ENCODE data around the gene PAX8.

Gene PAX8

GRCh38 chr2:113218283-113219091 is 60.2 kb downstream of the PAX8 start:
- no peak for DNase-seq

DNA sequence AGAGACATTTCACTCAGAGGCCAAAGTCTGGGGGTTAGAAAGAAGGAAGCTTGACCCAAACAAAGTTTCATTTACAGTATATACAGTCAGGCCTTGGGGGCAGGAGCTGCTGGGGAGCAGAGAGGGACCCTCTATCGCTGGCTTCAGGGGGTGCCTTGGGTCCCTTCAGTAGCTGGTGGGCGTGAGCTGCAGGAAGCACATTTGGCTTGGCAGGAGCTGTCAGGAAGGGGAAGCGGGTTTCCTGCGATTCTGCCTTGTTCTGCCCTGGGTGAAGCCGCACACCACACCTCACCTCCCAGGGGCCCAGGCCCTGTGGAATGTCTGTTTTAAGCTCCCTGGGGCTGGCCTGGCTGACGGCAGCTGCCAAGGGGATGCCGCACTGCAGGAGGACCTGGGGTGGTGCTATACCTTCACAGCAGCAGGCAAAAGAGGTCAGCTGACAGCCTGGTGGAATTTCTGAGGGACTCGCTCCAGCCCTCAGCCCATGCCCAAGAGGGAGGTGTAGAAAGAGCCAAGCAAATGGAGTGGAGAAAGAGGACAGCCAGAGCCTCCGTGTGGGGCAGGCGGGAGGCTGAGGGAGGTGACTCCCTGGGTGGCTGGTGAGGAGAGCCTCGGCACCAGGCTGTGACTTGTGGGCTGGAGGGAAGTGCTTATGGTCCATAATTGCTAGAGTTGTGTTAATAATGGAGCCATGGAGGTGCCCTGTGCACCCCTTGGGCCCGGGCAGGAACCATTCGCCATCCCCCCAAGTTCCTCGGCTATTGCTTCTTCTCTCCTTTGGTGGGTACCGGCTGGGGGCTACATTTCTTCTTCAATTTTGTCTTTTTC is 61.1 kb downstream of the PAX8 start:
- DNase-seq, result no peak

- DNase-seq, result no peak
These were observed 61.7 kb downstream of the PAX8 start for GRCh38 chr2:113216891-113217454.

- no peak for DNase-seq
These were observed 62.4 kb downstream of the PAX8 start for GRCh38 chr2:113216321-113216720.

- DNase-seq, result no peak
These were observed 63.7 kb downstream of the PAX8 start for GRCh38 chr2:113215056-113215455.

GRCh38 chr2:113214141-113214540 is 64.6 kb downstream of the PAX8 start:
- no peak for DNase-seq

DNA sequence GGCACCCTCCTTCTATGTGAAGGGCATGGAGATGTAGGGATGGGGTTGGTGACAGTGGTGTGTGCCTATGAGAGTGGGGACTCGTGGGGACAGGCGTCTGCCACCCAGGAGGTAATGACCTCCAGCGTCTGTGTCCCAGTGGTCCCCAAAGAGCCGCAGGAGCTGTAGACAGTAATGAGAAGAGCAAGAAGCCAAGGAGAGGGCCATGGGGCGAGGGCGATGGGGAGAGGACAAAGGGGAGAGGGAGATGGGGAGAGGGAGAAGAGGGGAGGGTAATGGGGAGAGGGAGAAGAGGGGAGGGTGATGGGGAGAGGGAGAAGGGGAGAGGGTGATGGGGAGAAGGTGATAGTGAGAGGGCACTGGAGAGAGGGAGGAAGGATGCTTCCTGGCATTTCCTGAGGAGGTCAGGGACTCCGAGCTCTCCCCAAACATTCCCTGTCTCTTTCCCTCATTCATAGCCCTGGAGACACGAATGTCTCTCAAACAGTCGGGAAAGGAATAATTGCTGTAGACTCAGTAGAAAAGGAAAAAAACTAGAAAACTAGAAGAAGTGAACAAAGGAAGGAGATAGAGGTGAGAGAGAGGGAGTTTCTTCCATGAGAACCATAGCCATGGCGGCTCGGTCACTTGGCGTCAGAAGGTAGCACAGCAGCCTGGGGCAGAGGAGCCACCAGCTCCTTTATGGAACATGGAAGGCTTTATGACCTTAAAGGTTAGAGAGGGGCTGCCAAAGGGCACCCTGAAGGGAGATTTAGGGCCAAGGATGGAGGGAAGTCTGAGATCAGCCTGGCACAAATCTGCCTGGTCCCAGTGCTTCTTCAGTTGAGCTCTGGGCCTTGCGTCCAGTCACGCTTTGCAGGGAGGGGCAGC is 65.4 kb downstream of the PAX8 start:
- no peak for DNase-seq

DNA sequence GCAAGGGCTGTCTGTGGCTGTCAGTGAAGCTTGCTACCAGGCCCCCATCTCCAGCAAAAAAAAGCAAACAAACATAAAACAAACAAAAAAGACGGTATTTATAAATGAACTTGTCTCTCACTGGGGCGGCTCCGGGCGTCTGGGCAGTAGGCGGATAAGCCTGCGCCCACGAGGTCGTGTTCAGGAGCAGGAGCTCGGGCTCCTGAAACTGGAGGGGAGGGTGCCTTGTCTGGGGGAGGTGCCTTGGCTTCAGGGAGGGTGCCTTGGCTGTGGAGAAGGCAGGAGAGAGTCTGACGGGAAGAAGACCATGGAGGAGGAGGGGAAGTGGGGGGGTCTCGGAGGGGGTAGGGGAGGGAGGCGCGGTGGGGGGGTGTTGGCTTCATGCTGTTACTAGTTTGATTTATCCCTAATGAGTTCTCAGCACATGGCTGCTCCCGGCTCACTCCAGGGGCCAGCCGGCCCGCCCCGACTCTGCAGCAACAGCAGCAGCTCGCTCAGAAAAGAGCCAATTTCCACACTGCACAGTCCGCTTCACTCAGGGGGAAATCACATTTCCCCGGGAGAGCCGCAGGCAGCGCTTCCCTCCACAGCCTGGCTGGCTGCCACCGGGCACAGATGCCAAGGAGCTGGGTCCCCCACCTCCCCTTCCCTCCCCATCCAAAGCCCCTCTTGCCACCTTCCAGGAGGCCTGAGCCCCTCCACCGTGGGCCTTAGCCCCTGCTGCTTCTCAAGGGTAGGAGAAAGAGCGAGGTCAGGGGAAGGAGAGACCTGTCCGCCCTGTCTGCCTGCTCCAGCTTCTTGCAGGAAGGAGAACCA is 66.3 kb downstream of the PAX8 start:
- DNase-seq, result no peak

- no peak for DNase-seq
These were observed 67.3 kb downstream of the PAX8 start for GRCh38 chr2:113211226-113212105.

DNA sequence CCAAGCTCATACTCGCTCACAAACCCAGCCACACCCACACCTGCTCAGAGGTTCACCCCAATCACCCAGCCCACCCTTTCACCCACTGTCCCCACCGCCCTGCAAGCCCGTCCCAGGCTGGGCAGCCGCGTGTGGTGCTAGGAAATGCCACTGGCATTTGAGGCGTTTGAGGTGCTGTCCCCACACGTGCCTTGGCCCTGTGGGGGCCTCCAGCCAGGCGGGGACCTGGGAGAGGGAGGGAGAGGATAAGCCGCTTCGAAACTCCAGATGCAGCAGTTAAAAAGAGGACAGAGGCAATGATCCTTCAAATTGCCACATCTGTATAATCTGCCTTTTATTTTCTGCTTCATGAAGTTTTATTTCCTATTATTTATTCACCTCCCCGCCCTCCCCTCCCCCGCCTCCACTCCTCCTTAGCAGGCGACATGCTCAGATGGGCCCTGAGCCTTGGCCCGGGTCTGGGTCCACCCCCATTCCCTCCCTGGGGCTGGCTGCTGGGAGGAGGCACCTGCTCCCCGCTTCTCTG is 69.0 kb downstream of the PAX8 start:
- no peak for DNase-seq

DNA sequence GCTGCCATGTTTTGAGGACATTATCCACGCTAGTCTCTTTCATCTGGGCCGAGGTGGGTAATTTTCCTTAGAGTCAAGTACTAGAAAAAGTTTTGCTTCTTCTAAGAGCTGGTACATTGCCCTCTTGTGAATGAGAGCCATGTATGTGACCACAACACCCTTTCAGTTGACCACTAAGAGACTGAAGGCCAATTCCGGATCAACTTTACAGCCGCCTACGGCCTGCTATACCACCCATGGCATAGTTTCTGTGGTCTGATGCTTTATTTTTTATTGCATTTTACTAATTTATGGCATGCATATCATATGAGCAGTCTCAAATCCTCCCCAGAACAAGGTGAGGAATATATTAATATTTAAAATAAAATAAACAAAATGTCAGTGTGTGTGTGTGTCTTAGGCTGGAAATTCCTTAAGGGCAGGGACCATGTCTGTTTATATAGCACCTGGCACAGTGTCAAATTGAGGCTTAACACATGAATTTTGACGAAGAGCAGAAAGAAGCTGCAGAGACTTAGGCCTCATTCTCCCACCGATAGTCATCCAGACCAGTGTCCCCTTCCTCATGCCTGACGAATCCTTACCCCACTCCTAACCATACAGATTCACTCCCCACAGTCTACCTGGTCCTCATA is 69.6 kb downstream of the PAX8 start:
- DNase-seq, result no peak

- no peak for DNase-seq
These were observed 70.3 kb downstream of the PAX8 start for GRCh38 chr2:113208396-113208795.

DNA sequence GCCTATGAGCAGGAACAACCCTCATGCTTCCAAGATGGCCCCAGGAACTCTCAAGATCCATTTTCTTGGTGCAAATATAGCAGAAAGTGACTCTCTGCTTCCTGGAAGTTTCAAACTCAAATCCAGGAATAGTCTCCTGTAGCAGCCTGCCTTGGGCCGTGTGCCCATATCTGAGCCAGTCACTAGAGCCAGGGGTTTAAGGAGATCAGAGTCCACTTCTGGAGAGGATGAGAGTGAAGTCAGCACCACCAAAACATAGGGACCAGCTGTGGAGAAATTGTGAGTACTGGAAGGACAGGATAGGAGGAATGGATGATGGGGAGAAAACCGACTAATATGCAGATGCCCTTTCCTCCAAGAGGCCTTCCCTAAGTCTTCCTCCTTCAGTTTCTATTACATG is 71.7 kb downstream of the PAX8 start:
- DNase-seq, result no peak

GRCh38 chr2:113206251-113206650 is 72.5 kb downstream of the PAX8 start:
- no peak for DNase-seq

GRCh38 chr2:113203901-113204519 is 74.7 kb downstream of the PAX8 start:
- DNase-seq, result peak; percentile 69

DNA sequence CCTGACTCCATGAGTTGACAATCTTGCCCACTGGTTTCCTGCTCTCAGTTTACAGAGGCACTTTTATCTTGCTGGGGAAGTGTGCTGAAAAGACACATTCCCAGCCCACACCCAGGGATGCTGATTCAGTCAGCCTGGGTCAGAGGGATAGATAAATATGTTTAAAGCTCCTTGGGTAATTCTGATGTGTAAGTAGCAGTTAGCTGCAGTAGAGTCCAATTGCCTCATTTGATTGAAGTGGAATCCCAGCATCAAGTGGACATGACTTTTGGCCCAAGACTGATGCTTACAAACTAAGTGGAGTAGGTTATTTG is 75.5 kb downstream of the PAX8 start:
- DNase-seq, result no peak

DNA sequence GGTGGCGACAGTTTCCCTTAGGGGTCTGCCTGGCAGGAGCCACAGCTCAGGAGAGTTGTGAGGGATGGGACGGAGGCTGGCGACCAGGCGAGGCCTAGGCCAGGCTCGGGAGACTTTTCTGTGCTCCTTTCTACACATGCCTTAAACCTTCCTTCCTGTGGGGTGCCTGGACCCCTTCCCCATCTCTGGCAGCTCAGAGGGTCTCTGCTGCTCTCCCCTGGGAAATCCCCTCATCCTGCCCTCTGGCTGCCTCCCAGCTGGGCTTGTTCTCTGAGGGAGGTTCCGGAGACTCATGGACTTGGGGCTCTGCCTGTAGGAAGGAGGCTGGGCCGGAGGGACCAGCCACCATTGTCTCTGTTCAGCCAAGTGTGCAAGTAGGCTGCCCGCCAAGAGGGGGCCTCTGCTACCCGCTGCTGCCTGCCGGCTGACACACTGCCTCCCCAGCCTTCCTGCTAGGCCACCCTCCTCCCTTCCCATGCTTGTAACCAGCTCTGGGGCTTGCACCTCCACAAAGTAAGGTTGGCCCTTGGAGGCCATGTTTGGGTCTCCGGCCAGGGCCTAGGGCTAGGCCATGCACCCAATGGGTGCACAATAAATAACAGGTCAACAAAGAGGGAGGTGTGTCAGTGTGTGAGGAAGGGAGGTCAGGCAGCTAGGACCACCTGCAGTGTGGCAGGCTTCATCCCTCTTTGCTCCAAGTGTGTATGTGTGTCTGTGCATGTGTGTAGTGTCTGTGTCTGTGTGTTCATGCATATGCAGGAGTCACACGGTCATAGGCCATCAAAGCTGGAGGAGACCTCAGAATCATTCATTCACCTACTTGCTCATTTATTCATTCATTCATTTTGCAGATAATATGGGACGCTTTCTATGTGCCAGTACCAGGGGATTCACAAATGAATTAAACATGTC is 76.2 kb downstream of the PAX8 start:
- DNase-seq, result no peak

DNA sequence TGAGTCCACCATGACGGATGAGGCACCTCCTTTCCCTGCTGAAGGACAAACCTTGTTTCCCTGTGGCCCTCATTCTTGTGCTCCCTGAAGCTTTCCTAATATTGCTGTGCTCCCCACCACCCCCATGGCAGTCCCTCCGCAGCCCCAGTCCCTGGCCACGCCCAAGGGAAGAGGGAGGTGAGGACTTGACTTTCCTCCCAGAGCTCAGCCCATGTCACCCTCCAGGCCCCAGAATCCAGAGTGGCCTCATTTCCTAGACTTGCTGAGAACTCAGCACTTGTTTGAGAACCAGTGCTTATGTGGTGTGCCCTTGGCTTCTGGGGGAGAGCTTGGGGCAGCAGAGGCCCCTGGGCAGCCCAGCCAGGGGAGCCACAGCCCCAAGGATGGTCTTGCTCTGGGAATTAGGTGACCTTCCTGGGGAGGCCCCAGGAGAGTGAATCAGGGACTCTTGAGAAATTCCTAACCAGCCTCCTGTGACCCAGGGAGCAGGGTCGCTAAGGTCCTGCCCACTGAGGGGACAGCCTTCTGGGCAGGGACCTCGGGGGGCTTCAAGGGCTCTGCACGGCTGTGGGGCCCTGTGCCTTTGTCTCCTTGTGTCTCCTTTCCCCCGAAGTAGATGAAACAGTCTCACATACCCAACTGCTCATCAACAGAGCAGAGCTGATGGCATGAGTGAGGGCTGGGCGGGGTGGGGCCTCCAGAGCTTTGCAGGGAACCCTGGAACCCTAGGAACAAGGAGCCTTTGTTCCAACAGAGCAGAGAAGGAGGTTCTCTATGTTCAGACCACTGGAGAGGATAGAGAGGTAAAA is 77.0 kb downstream of the PAX8 start:
- no peak for DNase-seq
